ENCODE measurements around the gene AUTS2. TPM values are rescaled to one million over a fixed set of nuclear protein-coding genes. Genes with fewer than 3 reads are reported as not detected.

Gene AUTS2
- 10 to 100 TPM; 10.4 to 32.0 (median 19.3) TPM for total RNA-seq
- long read RNA-seq, partial matches to known transcripts, result 0 of 3 reads
- long read RNA-seq, other reads (novel, unspliced or antisense), result 3 of 3 reads

DNA sequence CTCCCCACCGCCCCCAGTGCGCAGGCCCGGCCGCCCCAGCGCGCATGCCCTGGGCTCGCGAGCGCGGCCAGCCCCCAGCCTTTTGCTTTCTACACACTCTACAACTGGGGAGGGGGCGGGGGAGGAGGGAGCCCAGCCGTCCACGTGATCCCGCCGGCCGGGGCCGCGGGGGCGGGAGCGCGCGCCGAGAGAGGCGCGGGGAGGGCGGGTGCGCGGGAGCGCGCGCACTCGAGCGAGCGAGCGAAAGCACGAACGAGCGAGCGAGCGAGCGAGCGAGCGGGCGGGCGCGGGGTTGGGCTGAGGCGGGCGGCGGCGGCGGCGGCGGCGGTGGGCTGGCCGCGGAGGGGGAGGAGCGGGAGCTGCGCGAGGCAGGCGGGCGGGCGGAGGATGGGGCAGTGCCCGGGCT lies at the start of gene AUTS2:
Gene AUTS2 (plus strand): TSS at position 395 of the 406 bp plus-strand sequence. CDS start 1,179 bp downstream, outside the sequence.
- DNase-seq (peak; percentile 80 to 86 (median 85)), ATAC-seq (peak; percentile 84 to 91 (median 86))
- peak within 1 kb of the TSS; percentile 47 to 66 (median 66) for H3K27ac ChIP-seq
- 0% methylated on average over 3 of the region's 63 CpGs for WGBS (ENCODE audit: insufficient coverage, low coverage, low lambda C conversion rate, missing lambda C conversion rate)
- H3K36me3 ChIP-seq, result no peaks in the 10 kb centered on the region
- H3K27me3 ChIP-seq, result no peaks in the 10 kb centered on the region
- no peaks in the 10 kb centered on the region for H3K9me3 ChIP-seq
- peaks cover 0 to 6% (median 0%) of the 10 kb centered on the region in 4 donors for H3K4me1 ChIP-seq
- H3K4me3 ChIP-seq, result peak within 1 kb of the TSS; percentile 64 to 71 (median 66)
- intact Hi-C loops (cut with DNase I), result no loop called here
- TF ChIP-seq, protein P1, sequence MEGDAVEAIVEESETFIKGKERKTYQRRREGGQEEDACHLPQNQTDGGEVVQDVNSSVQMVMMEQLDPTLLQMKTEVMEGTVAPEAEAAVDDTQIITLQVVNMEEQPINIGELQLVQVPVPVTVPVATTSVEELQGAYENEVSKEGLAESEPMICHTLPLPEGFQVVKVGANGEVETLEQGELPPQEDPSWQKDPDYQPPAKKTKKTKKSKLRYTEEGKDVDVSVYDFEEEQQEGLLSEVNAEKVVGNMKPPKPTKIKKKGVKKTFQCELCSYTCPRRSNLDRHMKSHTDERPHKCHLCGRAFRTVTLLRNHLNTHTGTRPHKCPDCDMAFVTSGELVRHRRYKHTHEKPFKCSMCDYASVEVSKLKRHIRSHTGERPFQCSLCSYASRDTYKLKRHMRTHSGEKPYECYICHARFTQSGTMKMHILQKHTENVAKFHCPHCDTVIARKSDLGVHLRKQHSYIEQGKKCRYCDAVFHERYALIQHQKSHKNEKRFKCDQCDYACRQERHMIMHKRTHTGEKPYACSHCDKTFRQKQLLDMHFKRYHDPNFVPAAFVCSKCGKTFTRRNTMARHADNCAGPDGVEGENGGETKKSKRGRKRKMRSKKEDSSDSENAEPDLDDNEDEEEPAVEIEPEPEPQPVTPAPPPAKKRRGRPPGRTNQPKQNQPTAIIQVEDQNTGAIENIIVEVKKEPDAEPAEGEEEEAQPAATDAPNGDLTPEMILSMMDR (IDR thresholded peaks at IDR 0.05), result no peak
- TF ChIP-seq POLR2A (IDR thresholded peaks at IDR 0.05), result no peak

DNA sequence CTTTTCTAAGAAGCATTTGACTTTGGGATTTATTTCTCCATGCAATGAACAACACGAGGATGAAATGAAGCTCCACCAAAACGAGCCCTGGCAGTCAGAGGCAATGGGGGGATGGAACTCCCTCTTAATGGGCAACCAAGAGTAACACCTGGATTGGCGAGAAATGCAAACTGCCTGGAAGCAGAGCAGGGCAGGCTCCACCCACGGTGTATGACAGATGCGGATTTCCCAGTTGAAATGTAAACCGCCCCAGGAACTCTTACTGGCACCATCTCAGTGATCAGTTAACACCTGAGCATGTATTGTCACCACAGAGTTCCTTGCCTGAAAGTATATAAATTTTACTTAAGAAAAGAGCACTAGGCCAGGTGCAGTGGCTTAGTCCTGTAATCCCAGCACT lies 47.3 kb upstream of the AUTS2 start:
- 54% methylated on average over 5 of the region's 6 CpGs for WGBS (ENCODE audit: insufficient coverage, low coverage, low lambda C conversion rate, missing lambda C conversion rate)
- Histone ChIP-seq H3K27ac (no peak overlapping the region), H3K4me1 (no peaks in the 10 kb centered on the region), H3K4me3 (no peak overlapping the region), H3K27me3 (no peaks in the 10 kb centered on the region), H3K36me3 (no peaks in the 10 kb centered on the region), H3K9me3 (no peaks in the 10 kb centered on the region)
- ATAC-seq (no peak), DNase-seq (no peak)
- intact Hi-C loops (cut with DNase I), result no loop called here
- TF ChIP-seq, protein P1 (IDR thresholded peaks at IDR 0.05), result no peak
- TF ChIP-seq POLR2A (IDR thresholded peaks at IDR 0.05), result no peak

DNA sequence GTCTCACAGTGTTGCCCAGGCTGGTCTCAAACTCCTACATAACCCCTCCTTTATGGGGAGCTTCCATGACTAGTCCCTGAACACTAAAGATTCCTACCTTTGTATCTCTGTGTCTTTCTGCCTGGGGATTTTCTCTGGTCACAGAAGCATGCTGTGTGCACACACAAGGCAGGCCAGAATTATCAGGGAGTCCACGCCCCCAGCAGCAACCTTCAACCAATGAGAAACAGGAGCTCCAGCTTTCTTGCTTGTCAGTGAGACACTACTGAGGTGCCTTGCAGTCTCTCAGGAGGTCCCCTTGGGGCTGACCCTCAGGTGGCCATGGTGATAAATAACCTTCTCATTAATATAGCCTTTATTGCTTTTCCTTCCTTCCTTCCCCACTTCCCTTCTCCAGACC lies 45.1 kb upstream of the AUTS2 start:
- Histone ChIP-seq H3K9me3 (no peaks in the 10 kb centered on the region), H3K4me3 (no peak overlapping the region), H3K27me3 (no peaks in the 10 kb centered on the region), H3K4me1 (no peaks in the 10 kb centered on the region), H3K36me3 (no peaks in the 10 kb centered on the region), H3K27ac (no peak overlapping the region)
- ATAC-seq (no peak), DNase-seq (no peak)
- intact Hi-C loops (cut with DNase I), result no loop called here
- WGBS (ENCODE audit: insufficient coverage, low coverage, low lambda C conversion rate, missing lambda C conversion rate), result no CpG with 5 or more reads among the region's 1 CpG
- TF ChIP-seq POLR2A (IDR thresholded peaks at IDR 0.05), result no peak
- TF ChIP-seq, protein P1 (IDR thresholded peaks at IDR 0.05), result no peak

DNA sequence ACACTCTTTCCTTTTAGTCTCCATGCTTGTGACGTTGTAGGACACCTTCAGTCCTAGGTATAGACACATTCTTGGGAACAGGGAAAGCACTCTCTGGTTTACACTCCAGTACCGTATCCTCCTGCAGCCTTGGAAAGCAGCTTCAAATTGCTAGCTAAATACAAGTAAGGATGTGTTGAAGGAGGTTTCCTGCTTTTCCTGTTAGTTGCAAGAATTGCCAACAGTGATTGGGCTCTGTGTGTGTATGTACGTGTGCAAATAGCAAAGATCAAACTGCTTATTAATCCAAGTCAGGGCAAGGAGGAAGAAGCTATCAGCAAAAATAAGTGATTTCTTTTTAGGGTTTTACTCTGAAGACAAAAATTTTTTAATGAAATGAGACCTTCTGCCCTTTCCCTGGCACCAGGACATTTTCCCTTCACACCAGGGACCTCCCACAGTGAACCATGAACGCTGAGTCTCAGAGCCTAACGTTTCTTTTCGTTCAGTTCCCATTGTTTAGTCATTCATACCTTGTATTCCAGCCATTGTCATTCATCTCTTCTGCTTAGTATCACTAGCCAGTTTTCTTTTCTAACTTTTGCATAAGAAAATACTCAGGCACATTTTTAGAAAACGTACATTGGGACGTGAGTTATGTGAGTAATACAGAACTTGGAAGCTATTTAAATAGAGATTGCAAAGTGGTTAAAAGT lies 36.9 kb upstream of the AUTS2 start:
- ATAC-seq, result no peak
- no peak for DNase-seq
- no peaks in the 10 kb centered on the region for H3K36me3 ChIP-seq
- H3K9me3 ChIP-seq, result no peaks in the 10 kb centered on the region
- H3K27me3 ChIP-seq, result no peaks in the 10 kb centered on the region
- H3K4me3 ChIP-seq, result no peak overlapping the region
- intact Hi-C loops (cut with DNase I), result no loop called here
- H3K4me1 ChIP-seq, result peaks cover 0 to 4% (median 0%) of the 10 kb centered on the region in 4 donors
- no peak for TF ChIP-seq POLR2A (IDR thresholded peaks at IDR 0.05)
- TF ChIP-seq, protein P1 (IDR thresholded peaks at IDR 0.05), result no peak
- H3K27ac ChIP-seq, result no peak overlapping the region
- 44% methylated on average over 8 of the region's 8 CpGs for WGBS (ENCODE audit: insufficient coverage, low coverage, low lambda C conversion rate, missing lambda C conversion rate)
